Kidney epithelial cell (primary cell): ENCODE data around the gene STK40. TPM values are rescaled to one million over a fixed set of nuclear protein-coding genes. Genes with fewer than 3 reads are reported as not detected.
A peak's percentile ranks its signal among the peaks of the same experiment; 100 is the strongest.

ENCODE experiments used
- DNase-seq: peaks from one replicate; pipeline ENCODE4 v3.0.0-alpha.2; 2010; ENCODE audit warnings: low read depth
- H3K27me3 ChIP-seq: 2 replicates; pipeline ENCODE4 v1.6.0; 2011; ENCODE audit warnings: low read length; ENCODE audit not compliant: control insufficient read depth, insufficient read depth
- H3K36me3 ChIP-seq: 2 replicates; pipeline ENCODE4 v1.5.1; 2011; ENCODE audit warnings: low read length; ENCODE audit not compliant: control insufficient read depth, insufficient read depth
- H3K4me3 ChIP-seq: 2 replicates; pipeline ENCODE4 v1.5.1; 2011; ENCODE audit warnings: low read depth, mild to moderate bottlenecking, control low read depth, low read length
- CTCF ChIP-seq: IDR thresholded peaks from 2 replicates; pipeline ENCODE4 v1.5.1; 2011; ENCODE audit warnings: mild to moderate bottlenecking, moderate library complexity, low read length, control low read depth, inconsistent platforms; ENCODE audit not compliant: insufficient read depth, poor library complexity, severe bottlenecking
- total RNA-seq: library from RNA; depleted of rRNA; stranded (reverse); fragments of >200 nt; gene quantifications from 2 replicates; pipeline ENCODE4 v1.2.3, GENCODE V29; 2015

Gene STK40
- total RNA-seq, 1 donor from 2014 or later: 35.6 TPM

- no peak overlapping the region for H3K4me3 ChIP-seq
- TF ChIP-seq CTCF: no peak
- H3K27me3 ChIP-seq: no peaks in the 10 kb centered on the region
- no peak for DNase-seq
- peaks cover 5% of the 10 kb centered on the region for H3K36me3 ChIP-seq
Observed at GRCh38 chr1:36343651-36344394, 41.9 kb downstream of the STK40 start.

GRCh38 chr1:36342426-36343185, 43.1 kb downstream of the STK40 start:
- H3K36me3 ChIP-seq: peaks cover 1% of the 10 kb centered on the region
- no peaks in the 10 kb centered on the region for H3K27me3 ChIP-seq
- no peak for DNase-seq
- peak; percentile 89 for TF ChIP-seq CTCF
- no peak overlapping the region for H3K4me3 ChIP-seq

GRCh38 chr1:36341626-36342320, 44.0 kb downstream of the STK40 start:
- H3K36me3 ChIP-seq: peaks cover 1% of the 10 kb centered on the region
- no peak for DNase-seq
- no peak for TF ChIP-seq CTCF
- no peaks in the 10 kb centered on the region for H3K27me3 ChIP-seq
- no peak overlapping the region for H3K4me3 ChIP-seq

- no peaks in the 10 kb centered on the region for H3K36me3 ChIP-seq
- DNase-seq: no peak
- H3K27me3 ChIP-seq: no peaks in the 10 kb centered on the region
- no peak overlapping the region for H3K4me3 ChIP-seq
- TF ChIP-seq CTCF: no peak
Observed at GRCh38 chr1:36339615-36340014, 46.1 kb downstream of the STK40 start.

- H3K4me3 ChIP-seq: no peak overlapping the region
- no peak for TF ChIP-seq CTCF
- H3K27me3 ChIP-seq: no peaks in the 10 kb centered on the region
- H3K36me3 ChIP-seq: no peaks in the 10 kb centered on the region
- no peak for DNase-seq
Observed at GRCh38 chr1:36339215-36339614, 46.5 kb downstream of the STK40 start.
